NK-92 (cell line): ENCODE measurements around the gene RACGAP1.
A peak's percentile ranks its signal among the peaks of the same experiment; 100 is the strongest.

ENCODE experiments used
- DNase-seq: peaks from one replicate; lab custom pipeline; 2025; ENCODE audit not compliant: unreplicated experiment; lab: John Stamatoyannopoulos, UW

The RACGAP1 gene, protein sequence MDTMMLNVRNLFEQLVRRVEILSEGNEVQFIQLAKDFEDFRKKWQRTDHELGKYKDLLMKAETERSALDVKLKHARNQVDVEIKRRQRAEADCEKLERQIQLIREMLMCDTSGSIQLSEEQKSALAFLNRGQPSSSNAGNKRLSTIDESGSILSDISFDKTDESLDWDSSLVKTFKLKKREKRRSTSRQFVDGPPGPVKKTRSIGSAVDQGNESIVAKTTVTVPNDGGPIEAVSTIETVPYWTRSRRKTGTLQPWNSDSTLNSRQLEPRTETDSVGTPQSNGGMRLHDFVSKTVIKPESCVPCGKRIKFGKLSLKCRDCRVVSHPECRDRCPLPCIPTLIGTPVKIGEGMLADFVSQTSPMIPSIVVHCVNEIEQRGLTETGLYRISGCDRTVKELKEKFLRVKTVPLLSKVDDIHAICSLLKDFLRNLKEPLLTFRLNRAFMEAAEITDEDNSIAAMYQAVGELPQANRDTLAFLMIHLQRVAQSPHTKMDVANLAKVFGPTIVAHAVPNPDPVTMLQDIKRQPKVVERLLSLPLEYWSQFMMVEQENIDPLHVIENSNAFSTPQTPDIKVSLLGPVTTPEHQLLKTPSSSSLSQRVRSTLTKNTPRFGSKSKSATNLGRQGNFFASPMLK

GRCh38 chr12:50025187-50026059 is at the start of gene RACGAP1:
TSS of gene RACGAP1 (minus strand) at chr12:50025494. CDS start at chr12:50016715, 8,779 bp downstream.
- DNase-seq, result peak; percentile 73

GRCh38 chr12:50073712-50074111 is 48.4 kb upstream of the RACGAP1 start:
- DNase-seq, result no peak

- no peak for DNase-seq
These were observed 47.9 kb upstream of the RACGAP1 start for GRCh38 chr12:50073206-50073605.

- DNase-seq, result no peak
These were observed 47.1 kb upstream of the RACGAP1 start for GRCh38 chr12:50072198-50072907.

GRCh38 chr12:50070314-50071060 is 45.2 kb upstream of the RACGAP1 start:
- no peak for DNase-seq

GRCh38 chr12:50069539-50069938 is 44.2 kb upstream of the RACGAP1 start:
- DNase-seq, result no peak

- DNase-seq, result no peak
These were observed 43.8 kb upstream of the RACGAP1 start for GRCh38 chr12:50069069-50069468.

DNA sequence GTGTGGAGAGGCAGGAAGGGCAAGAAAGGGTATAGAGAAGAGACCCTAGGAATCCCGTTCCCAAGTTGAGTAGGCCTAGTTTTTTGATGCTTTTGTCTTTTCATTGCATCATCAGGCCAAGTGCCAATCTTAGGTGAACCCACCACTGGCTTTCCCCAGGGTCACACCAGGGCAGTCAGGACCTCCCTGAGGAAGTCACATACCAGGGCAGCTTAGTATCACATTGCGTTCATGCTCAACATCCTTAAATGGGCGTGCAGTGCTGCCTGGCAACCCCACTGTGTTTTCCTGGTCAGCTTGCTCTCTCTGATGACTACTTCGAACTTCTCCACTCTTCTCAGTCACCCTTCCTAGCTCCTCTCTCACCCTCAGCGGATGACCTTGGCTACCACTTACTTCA is 41.1 kb upstream of the RACGAP1 start:
- DNase-seq, result no peak

DNA sequence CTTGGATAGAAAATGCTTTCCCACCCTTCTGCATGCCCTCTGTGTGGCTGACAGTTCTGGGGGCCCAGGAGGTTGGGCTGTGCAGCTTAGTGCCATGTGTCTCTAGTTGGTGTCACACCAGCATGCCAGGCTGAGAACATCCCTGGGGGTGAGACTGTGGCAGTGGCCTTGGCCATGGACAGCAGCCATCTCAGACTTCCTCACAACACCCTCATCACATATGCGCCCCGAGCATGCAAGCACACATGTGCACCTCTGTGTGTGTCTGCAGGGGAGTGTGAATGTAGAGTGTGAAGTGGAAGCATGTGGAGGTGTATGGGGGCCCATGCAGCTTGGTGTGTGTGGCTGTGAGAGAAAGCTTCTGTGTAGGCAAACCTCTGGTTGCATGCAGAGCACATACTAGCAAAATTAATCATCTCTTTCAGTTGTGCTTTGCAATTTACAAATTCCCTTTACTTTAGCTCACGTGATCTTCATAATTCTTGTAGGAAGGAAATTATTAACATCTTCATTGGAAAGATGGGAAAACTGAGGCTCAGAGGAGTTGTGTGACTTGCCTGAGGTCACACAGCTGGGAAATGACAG is 40.5 kb upstream of the RACGAP1 start:
- no peak for DNase-seq

DNA sequence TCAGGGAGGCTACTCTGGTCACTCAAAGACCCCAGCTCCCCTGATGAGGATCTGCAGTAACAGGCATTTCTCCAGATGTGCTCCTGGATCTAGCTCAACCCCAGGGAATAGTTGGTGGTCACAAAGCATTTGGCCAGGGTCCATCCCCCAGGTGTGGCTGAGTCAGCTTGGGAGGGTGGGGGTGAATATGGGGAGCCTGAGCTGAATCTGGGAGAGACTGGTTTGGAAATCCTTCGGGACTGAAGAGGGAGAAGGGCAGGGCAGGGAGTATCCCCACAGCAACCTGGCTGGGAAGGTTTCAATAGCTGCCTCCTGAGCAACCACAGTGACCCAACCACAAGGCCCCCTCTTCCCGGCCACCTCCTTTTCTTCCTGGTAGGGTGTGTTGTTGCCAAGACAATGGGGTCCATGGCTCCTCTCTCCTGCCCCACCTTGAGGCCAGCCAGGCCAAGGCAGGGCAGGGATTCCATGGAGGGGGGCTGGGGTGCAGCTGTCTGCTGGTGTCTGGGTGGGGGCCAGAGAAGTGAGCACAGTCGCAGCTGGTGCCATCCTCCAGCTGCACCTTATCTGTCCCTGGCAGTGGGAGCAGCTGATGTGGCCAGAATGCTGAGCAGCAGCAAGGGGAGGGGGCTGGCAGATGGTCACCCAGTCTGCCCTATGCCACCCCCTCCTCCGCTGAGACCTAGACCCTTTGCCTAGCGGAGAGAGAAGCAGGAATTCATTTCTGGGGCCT is 37.6 kb upstream of the RACGAP1 start:
- DNase-seq, result no peak

DNA sequence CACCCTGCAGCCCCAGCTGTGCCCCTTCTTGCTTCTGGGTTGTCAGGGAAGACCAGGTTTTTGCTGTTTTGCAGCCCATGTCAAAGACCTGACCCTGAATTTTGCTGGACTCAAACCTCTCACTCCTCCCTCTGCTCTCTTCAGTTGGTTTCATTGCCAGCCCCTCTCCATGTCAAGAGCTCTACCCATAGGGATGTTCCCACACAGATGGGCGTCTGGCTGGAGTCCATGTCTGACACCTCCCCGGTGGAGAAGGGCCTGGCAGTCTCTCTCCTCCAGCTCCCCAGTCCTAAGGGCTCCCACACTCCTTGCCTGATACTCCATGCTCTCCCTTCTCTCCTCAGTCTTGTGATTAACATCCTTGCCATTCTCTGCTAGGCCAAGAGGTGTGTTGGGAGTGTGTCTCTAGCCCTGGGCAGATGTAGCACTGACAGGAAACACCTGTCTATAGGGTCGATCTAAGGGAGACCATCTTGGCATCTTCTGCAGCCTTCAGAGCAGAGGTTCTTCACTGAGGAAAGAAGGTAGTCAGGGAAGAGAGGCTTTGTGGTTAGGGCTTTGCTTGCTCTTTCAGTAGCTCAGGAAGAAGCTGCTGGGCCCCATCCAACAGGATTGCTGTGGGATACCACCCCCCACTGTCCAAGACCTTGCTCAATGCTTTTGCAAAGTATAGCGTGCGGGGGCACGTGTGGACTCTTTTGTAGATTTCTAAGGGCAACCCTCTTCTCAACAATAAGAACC is 36.8 kb upstream of the RACGAP1 start:
- DNase-seq, result no peak

GRCh38 chr12:50061171-50061570 is 35.9 kb upstream of the RACGAP1 start:
- DNase-seq, result no peak

- DNase-seq, result no peak
These were observed 34.8 kb upstream of the RACGAP1 start for GRCh38 chr12:50060120-50060468.

DNA sequence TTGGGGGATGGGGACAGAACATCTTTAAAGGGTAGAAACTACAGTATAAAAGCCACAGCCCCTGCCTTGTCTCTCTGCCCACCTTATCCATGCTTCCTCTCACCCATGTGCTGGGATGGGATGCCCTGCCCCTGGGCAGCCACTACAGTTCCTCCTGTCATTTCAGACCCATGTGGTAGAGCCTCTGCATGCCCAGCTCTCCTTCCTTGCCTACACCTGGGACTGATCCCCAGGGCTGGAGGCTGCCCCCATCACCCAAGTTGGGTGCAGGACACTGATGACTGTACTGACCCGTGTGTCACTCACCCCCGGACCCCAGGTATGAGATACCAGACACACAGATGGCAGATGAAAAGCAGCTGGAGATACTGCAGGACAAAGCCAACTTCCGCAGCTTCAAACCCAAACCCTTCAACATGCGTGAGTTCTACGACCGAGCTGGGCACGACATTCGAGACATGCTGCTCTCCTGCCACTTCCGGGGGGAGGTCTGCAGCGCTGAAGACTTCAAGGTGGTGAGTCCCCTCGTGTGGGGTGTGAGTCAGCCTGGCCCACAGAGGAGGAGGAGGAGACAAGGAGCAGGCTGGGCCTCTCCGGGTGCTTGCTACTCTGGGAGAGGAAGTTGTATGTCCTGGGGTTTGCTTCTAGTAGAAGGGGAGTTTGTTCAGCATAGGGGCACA is 34.3 kb upstream of the RACGAP1 start:
- no peak for DNase-seq

GRCh38 chr12:50058743-50059312 is 33.5 kb upstream of the RACGAP1 start:
- DNase-seq, result no peak

GRCh38 chr12:50057896-50058670 is 32.8 kb upstream of the RACGAP1 start:
- no peak for DNase-seq
